G401 (cell line): ENCODE results near the gene PTCD3. TPM values are rescaled to one million over a fixed set of nuclear protein-coding genes. Genes with fewer than 3 reads are reported as not detected.

Experiments used
- DNase-seq: peaks from one replicate; pipeline ENCODE4 v3.0.0-alpha.2; 2015; ENCODE audit warnings: low spot score
- in situ Hi-C: cut with HindIII; loops from 2 replicates; pipeline ENCODE4 v1.10.0; 2016; ENCODE audit warnings: low sequenced_read_pairs, mixed read lengths
- total RNA-seq: library from RNA; depleted of rRNA; stranded (reverse); fragments of >200 nt; shearing (Covaris generic); gene quantifications from 2 replicates; pipeline ENCODE4 v1.2.3, GENCODE V29; 2014

The PTCD3 gene
- total RNA-seq, 1 experiment from 2014 or later, result 175 TPM

- in situ Hi-C loops, result no loop called here
- DNase-seq, result no peak
Measured at GRCh38 chr2:86139981-86140380, 33.9 kb downstream of the PTCD3 start.

DNA sequence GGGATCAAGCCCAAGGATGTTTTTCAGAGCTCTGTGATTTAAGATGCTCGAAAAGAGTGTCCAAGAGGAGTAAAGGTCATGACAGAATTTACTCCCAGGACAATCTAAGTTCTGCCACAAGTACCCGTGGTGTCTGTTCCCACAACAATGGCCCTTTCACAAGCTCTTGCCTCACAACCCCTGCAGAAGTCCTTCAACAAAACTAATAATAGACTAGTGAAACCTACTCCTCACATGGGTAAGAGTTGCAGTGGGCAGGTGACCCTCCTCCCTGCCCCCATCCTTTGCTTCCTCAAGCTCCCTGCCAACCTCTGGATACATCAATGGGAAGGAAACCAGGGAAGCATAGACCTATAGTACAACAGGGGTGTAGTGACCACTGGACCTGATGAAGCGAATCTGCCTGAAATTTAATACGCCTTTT lies 34.9 kb downstream of the PTCD3 start:
- in situ Hi-C loops, result no loop called here
- no peak for DNase-seq

DNA sequence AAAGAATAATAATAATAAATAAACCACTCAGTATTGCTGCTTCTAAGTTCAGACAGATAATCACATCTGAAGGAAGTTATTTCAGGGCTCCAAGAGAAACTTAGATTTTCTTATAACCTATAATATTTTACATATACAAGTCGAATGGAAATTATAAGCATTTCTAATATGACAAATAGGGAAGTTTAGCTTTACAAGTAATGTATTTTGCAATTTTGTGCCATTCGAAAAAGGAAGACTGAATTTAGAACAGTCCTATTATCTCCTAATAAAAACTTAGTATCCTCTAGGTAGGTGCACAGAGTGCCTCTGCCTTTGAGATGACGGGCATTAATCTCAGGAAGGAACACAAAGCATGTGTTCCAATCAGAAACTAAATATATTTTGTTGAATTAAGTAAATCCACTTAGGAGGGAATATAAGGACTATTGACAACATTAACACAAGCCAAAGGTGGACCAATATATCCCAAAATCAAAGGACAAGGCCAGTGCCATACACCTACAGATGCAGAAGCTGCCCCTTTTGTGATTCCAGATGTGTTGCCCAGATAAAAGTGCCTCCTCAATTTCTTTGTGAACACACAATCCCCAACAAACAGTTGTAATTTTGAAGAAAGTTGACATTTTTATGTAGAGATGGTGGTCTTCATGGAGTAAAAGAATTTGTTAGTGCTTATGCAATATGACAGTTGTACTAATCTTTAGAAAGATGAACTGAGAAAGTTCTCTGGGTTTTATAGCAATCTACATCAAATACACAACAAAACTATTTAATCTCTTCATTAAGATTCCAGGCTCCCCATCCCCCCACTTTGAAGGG lies 36.6 kb downstream of the PTCD3 start:
- in situ Hi-C loops, result no loop called here
- no peak for DNase-seq

DNA sequence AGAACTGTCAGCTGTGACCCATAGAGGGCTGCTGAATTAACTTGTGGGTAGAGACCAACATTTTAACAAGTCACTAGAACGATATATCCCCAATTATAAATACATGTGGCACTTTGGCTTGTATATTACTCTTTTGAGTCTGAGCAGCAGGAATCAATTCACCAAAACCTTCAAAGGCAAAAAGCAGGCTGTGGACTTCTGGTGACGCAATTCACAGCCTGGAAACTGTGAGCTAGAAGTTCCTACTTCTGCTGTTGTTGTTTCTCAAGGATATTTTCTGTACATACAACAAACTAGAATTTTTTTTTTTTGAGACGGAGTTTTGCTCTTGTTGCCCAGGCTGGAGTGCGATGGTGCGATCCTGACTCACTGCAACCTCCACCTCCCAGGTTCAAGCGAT lies 37.3 kb downstream of the PTCD3 start:
- in situ Hi-C loops, result no loop called here
- DNase-seq, result no peak

DNA sequence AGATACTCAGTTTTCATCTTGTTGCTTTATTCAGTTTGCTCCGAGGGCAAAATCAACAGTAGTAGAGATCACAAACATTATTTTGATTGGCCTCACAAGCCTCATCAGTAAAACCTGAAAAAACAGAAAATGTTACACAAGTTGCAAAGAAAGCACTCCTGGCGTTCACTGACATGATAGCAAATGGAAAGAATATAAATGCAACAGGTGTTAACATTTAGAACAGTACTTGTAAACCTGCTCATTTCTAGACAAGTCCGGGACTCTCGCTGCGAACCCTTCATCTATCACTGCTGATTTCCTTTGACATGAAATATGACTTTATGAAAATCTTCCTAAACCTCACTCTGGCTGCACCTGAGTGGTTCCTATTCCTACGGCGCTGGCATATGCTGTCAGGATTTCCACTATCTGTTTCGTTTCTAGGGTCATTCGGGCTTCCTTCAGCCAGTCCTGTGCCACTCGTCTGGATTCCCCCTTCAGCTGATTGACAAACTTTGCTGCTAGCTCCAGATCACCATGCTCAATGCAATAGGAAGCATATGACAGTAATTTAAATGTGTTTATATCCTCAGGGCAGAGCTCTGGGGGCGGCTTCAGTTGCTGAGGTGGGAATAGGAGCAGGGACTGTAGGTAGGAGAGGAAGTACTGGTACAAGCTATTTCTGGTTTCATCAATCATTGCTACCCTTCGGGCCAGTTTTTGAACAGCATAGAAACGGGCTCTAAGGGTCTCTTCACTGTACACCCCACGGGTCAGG lies 38.1 kb downstream of the PTCD3 start:
- in situ Hi-C loops, result no loop called here
- DNase-seq, result no peak

DNA sequence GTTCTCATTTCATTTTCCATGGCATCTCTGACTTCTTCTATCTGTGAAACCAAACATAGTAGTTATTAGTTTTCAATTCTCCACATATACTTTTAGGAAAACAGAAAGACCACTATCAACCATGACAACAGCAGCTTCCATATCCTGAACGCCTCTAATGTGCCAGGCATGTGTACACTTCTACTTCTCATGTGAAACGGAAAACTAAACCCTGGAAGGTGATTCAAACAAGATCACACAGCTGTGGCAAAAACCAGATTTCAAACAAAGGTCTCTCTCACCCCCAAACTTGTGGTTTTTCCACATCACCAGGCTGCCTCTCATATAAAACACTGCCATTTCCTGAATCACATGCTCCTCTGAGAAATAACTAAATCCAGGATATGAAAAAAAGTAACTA lies 41.8 kb downstream of the PTCD3 start:
- in situ Hi-C loops, result no loop called here
- DNase-seq, result no peak

- no peak for DNase-seq
- in situ Hi-C loops, result no loop called here
Measured at GRCh38 chr2:86150502-86150901, 44.5 kb downstream of the PTCD3 start.

DNA sequence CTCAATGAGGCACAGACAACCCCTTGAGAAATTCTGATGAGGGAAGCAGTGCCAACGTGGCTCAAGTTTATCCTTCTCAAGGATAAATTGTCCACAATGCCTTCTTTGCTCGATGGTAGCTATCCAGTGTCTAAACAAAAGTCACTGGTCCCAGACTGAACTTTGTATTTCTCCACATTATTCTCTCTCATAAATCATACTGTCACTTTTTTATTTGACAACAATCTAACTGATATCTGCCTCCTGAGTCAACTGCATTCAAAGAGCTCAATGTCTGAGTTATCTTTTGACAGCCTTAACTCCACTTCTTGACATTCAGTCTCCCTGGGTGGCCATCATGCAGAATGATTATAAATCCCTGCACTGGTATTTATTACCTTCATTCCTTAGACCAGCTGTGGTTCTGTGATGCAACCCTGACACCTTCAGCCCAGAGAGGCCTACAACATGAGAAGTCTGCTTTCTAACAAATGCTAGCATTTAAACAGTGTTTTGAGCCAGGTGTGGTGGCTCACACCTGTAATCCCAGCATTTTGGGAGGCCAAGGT lies 51.0 kb downstream of the PTCD3 start:
- in situ Hi-C loops, result no loop called here
- no peak for DNase-seq

DNA sequence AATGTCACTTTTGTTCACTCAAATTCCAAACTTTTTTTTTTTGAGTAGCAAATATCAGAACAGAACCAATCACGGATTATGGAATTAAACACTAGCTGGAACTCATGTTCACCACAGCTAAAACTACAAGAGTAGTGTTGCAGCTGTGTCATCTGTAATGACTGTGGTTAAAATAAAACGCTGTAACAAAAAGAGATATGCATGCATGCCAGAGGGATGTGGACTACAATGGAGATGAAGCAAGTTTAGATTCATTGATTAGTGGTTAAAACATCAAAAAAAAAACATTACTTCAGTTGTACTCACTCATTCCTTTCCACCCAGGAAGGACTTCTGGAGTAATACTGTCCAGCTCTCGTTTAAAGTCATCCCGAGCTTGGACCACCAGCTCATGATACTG lies 52.3 kb downstream of the PTCD3 start:
- in situ Hi-C loops, result no loop called here
- no peak for DNase-seq

GRCh38 chr2:86160156-86160952 lies 54.3 kb downstream of the PTCD3 start:
- in situ Hi-C loops, result no loop called here
- no peak for DNase-seq

DNA sequence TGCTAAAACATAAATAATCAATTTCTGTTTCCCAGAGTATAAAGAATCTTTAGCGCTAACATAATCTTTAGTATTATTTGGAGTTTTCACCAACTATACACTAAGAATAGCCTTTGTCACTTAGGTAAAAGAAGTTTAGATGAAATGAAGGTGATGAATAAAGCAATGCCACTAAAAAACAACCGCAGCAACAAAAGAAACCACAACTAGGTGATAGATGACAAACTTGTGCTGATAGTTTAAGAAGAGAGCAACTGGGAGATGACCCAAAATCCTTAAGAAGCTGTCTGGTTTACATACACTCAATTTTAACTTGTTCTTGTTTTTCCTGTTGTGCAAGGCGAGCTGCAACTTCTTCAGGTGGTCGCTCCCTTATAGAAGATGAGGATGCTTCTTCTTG lies 64.4 kb downstream of the PTCD3 start:
- no peak for DNase-seq
- in situ Hi-C loops, result no loop called here

- DNase-seq, result no peak
- in situ Hi-C loops, result no loop called here
Measured at GRCh38 chr2:86171295-86171694, 65.3 kb downstream of the PTCD3 start.

DNA sequence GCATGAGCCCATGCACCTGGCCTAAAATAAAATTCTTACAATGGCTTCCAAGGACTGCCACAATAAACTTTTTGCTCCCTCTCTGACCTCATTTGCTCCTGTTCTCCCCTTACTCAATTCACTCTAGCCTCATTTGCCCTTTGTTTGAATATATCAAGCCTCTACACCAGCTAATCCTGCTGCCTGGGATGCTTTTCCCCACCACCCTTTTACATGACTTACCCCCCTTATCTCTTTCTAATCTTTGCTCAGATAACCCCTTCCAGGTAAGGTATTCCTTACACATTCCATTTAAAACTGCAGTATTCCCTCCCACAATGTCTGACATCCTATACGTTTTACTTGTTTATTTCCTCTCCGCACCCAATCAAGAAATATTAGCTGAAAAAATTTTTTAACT lies 66.6 kb downstream of the PTCD3 start:
- in situ Hi-C loops, result no loop called here

DNA sequence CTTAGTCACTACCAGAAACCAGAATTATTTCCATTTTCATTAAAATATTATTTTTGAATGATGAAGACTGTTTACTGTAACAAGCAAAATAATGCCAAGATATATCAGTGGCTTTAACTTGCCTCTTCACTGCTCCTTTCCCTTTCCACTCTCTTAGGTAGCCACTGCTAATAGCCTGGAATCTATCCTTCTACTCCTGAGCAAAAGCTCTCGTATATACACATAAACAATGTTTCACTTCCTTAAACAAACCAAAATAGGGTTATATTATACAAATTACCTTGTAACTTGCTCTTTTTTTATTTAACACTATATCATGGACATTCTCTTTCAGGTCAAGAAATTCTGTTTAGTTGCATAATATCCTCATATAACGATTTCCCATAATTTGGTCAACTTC lies 68.4 kb downstream of the PTCD3 start:
- no peak for DNase-seq
- in situ Hi-C loops, result no loop called here

More for the DNA sequence above, 66.6 kb downstream of the PTCD3 start:
- DNase-seq, result no peak

- in situ Hi-C loops, result no loop called here
- no peak for DNase-seq
Measured at GRCh38 chr2:86175828-86176227, 69.8 kb downstream of the PTCD3 start.

GRCh38 chr2:86176597-86176996 lies 70.6 kb downstream of the PTCD3 start:
- in situ Hi-C loops, result no loop called here
- no peak for DNase-seq

DNA sequence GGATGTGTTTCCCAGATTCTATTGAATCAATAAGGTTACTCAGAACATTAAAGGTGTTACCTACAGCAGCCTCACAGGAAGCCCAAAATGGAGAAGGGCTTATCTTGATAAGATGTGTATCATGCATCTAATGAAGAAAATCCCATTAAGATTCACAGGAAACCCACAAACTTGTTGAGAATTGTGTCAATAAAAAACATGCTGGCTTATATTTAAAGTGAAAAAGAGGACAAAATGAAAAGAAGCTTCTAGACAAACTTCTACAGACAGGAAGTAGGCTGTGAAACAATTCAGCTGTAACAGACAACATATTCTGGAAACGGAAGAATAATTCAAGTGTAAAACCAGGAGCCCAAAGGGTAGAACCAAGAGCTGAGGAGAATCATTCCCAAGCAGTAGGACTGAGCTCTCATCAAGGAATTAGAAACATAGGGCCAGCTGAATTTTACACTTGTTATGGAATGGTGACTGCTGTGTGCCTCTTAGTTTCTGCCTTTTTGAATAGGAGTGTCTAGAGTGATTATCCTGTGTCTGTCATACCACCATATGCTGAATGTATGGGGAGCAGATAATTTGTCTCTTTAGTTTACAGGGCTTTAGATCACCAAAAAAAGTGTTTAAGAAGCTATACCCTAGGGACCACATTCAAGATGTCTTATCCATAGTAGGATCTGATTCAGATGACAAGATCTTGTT lies 79.6 kb downstream of the PTCD3 start:
- in situ Hi-C loops, result no loop called here
- DNase-seq, result no peak

DNA sequence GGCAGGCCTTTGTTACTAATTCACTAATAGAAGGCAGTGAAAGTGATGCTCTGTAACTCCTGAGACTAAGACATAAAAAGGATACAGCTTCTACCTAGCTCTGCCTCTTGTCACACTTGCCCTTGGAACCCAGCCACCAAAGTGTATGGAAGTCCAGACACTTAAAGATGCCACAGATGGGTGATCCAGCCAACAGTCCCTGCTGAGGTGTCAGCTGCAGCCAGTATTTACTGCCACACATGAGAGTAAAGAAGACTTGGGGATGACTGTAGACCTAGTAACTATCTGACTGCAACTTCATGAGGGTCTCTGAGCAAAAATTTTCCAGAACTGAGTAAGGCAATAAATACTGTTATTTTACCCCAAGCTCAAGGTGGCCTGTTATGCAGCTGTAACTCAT lies 80.4 kb downstream of the PTCD3 start:
- no peak for DNase-seq
- in situ Hi-C loops, result no loop called here

DNA sequence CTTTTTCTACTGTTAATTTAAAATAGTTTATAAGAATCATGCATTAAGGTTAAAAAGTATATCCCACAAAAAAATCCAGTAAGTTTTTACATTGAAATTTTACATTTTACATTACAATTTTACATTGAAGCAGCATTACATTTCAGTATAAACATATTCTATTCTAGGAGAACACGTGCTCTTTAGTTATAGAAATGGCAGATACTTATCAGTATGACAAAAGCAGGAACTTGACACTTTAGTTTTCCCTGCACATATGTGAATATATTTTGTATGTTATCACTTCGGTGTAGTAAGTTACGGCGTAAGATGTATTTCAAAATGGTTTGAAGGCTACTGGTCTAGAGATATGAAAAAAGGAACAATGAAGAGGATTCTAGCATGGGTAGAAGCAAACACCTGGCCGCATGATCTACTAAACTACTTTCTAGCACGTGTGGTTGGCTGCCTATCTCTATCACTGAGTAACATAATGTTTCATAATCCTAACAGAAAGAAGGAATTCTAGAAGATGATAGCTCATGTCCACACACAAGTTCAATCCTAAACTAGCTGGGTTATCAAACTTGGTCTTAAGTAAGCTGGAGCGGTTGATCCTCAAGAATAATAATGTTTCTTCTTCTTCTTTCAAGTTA lies 83.9 kb downstream of the PTCD3 start:
- no peak for DNase-seq
- in situ Hi-C loops, result no loop called here
